DMS53 (cell line): ENCODE data around the gene HTRA3.

ENCODE experiments used
- DNase-seq: peaks from one replicate; lab custom pipeline; 2025; lab: John Stamatoyannopoulos, UW

HTRA3 gene

GRCh38 chr4:8280876-8281440 lies 11.4 kb downstream of the HTRA3 start:
- no peak for DNase-seq

GRCh38 chr4:8281519-8282133 lies 12.1 kb downstream of the HTRA3 start:
- DNase-seq, result no peak

- no peak for DNase-seq
Measured at GRCh38 chr4:8282134-8282641, 12.6 kb downstream of the HTRA3 start.

GRCh38 chr4:8282742-8283141 lies 13.2 kb downstream of the HTRA3 start:
- DNase-seq, result no peak

- no peak for DNase-seq
Measured at GRCh38 chr4:8283161-8283560, 13.6 kb downstream of the HTRA3 start.

GRCh38 chr4:8283631-8284121 lies 14.1 kb downstream of the HTRA3 start:
- DNase-seq, result no peak

GRCh38 chr4:8284391-8284790 lies 14.8 kb downstream of the HTRA3 start:
- no peak for DNase-seq

- DNase-seq, result no peak
Measured at GRCh38 chr4:8285143-8285975, 15.8 kb downstream of the HTRA3 start.

GRCh38 chr4:8285976-8286718 lies 16.6 kb downstream of the HTRA3 start:
- no peak for DNase-seq

GRCh38 chr4:8286719-8287342 lies 17.3 kb downstream of the HTRA3 start:
- no peak for DNase-seq

GRCh38 chr4:8287343-8288280 lies 18.1 kb downstream of the HTRA3 start:
- no peak for DNase-seq

GRCh38 chr4:8289151-8289750 lies 19.7 kb downstream of the HTRA3 start:
- no peak for DNase-seq

- no peak for DNase-seq
Measured at GRCh38 chr4:8289956-8290700, 20.6 kb downstream of the HTRA3 start.

- no peak for DNase-seq
Measured at GRCh38 chr4:8290701-8290970, 21.1 kb downstream of the HTRA3 start.

- no peak for DNase-seq
Measured at GRCh38 chr4:8291036-8291682, 21.6 kb downstream of the HTRA3 start.

- DNase-seq, result no peak
Measured at GRCh38 chr4:8291701-8292477, 22.3 kb downstream of the HTRA3 start.

GRCh38 chr4:8292478-8293107 lies 23.0 kb downstream of the HTRA3 start:
- DNase-seq, result no peak
